Body of pancreas (tissue), 4 donors: ENCODE data around the gene AKT1S1. TPM values are rescaled to one million over a fixed set of nuclear protein-coding genes. Genes with fewer than 3 reads are reported as not detected.
A peak's percentile ranks its signal among the peaks of the same experiment; 100 is the strongest.

ENCODE experiments used
- ATAC-seq: fragments of 150-250 bp; one replicate; pipeline ENCODE4 v1.9.1; 2016
- DNase-seq, 4 donors: peaks; one replicate each; pipeline ENCODE4 v3.0.0-alpha.2; 2019
- H3K27ac ChIP-seq, 4 donors: fragments of 200-600 bp; sonication (generic); 1 replicate in 3 of 4; 2 replicates in 1 of 4; pipeline versions ENCODE4 v1.5.1 to v1.6.1; 2016 to 2019; ENCODE audit warnings: mild to moderate bottlenecking in 1 of 4, mixed read lengths in 1 of 4, moderate library complexity in 1 of 4
- H3K27me3 ChIP-seq, 2 donors: fragments of 200-600 bp; sonication (generic); one replicate each; pipeline ENCODE4 v1.6.0; 2016; ENCODE audit warnings: mild to moderate bottlenecking in 1 of 2
- H3K36me3 ChIP-seq, 2 donors: fragments of 200-600 bp; sonication (generic); replicated peaks in 1 of 2; 2 replicates each; pipeline ENCODE4 v1.5.1; 2016; ENCODE audit warnings: low read depth in 2 of 2; ENCODE audit not compliant: insufficient read depth in 1 of 2
- H3K4me1 ChIP-seq: fragments of 200-600 bp; sonication (generic); one replicate; pipeline ENCODE4 v1.6.0; 2016
- H3K4me3 ChIP-seq, 2 donors: fragments of 200-600 bp; sonication (generic); 1 replicate in 1 of 2; 2 replicates in 1 of 2; pipeline ENCODE4 v1.5.1; 2016 to 2019
- H3K9me3 ChIP-seq, 3 donors: fragments of 200-600 bp; sonication (generic); 1 replicate in 2 of 3; 2 replicates in 1 of 3; pipeline ENCODE4 v1.5.1; 2016
- POLR2A ChIP-seq, 3 donors: fragments of 450-650 bp; IDR thresholded peaks; one replicate each; pipeline ENCODE4 v1.6.1; 2016; ENCODE audit warnings: antibody characterized with exemption in 3 of 3, mild to moderate bottlenecking in 2 of 3
- WGBS, 2 donors: methylation state at CpG; one replicate each; pipeline ENCODE4 v1.1.5; 2017; 5-methylcytosine and 5-hydroxymethylcytosine counted together
- intact Hi-C: fragments of 100-400 bp; cut with DNase I; formaldehyde crosslinking; loops from one replicate; pipeline ENCODE4 v1.15.1; 2023
- total RNA-seq, 2 donors: library from RNA; depleted of rRNA; stranded (reverse); fragments of >200 nt; gene quantifications; one replicate each; pipeline ENCODE4 v1.1.0, GENCODE V29; 2016
- TF ChIP-seq, protein P1 (sequence below), 7 experiments: fragments of 450-650 bp in 4 of 7; fragments of 200-600 bp in 3 of 7; sonication (generic) in 3 of 7; IDR thresholded peaks; one replicate each; pipeline ENCODE4 v1.5.1; 2016 to 2019; ENCODE audit warnings: antibody characterized with exemption in 7 of 7

The AKT1S1 gene
- total RNA-seq, 2 donors from 2014 or later, result 7.5 to 20.1 TPM

DNA sequence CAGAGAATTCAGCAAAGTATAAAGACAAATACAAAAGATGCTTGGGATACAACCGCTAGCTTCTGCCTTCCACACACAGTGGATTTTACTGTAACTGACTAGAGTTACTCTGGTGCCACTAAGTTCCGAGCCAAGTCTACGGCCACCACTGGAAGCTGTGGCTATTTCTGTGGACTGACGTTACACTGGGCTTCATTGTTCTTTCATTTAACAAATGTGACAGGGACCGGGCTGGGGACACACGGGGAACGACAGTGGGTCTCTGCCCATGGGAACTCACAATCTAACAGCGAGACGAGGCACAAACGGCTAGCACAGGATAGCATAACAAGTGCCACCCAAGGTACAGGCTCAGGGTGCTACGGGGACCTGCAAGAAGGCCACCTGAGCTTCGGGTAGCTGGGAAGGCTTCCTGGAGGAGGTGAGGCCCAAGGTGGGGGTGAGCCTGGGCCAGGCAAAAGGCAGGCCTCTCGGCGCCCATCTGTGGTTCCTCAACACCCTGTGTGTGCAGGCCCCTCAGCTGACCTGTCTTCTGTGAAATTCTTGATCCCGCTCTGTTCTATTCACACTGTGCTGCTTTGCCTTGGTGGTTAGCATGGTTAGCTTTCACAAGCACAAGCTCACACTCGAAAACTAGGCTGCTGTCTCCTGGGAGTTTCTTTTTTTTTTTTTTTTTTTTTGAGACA is 29.9 kb upstream of the AKT1S1 start:
- Histone ChIP-seq H3K4me1 (no peaks in the 10 kb centered on the region), H3K36me3 (peaks cover 0 to 6% of the 10 kb centered on the region in 2 donors), H3K4me3 (no peak overlapping the region), H3K27ac (no peak overlapping the region), H3K9me3 (no peaks in the 10 kb centered on the region), H3K27me3 (no peaks in the 10 kb centered on the region)
- TF ChIP-seq, protein P1, sequence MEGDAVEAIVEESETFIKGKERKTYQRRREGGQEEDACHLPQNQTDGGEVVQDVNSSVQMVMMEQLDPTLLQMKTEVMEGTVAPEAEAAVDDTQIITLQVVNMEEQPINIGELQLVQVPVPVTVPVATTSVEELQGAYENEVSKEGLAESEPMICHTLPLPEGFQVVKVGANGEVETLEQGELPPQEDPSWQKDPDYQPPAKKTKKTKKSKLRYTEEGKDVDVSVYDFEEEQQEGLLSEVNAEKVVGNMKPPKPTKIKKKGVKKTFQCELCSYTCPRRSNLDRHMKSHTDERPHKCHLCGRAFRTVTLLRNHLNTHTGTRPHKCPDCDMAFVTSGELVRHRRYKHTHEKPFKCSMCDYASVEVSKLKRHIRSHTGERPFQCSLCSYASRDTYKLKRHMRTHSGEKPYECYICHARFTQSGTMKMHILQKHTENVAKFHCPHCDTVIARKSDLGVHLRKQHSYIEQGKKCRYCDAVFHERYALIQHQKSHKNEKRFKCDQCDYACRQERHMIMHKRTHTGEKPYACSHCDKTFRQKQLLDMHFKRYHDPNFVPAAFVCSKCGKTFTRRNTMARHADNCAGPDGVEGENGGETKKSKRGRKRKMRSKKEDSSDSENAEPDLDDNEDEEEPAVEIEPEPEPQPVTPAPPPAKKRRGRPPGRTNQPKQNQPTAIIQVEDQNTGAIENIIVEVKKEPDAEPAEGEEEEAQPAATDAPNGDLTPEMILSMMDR (IDR thresholded peaks at IDR 0.05), result no peak
- no peak for TF ChIP-seq POLR2A (IDR thresholded peaks at IDR 0.05)
- WGBS, 2 donors, result 88 to 90% methylated on average over 15 to 16 of the region's 16 CpGs
- no peak for ATAC-seq
- intact Hi-C loops, result no loop called here
- DNase-seq, result no peak

DNA sequence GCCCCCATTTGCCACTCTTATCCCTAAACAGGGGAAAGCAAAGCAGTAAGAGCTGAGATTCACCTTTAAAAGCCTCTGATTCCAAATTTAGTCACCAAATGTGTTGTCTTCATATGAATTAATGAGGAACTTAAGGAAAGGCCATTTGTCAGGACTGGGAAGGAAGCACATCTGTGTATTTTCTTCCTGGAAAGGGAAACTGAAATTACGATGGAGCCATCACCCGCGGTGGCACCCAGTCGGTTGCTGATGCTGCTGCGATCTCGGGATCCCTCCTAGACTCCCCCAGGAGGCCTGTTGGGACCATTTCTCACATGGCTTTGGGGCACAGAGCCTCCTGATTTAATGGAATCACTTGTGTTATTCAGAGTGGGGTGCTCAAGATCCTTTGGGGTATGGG is 27.0 kb upstream of the AKT1S1 start:
- ATAC-seq, result no peak
- DNase-seq, result no peak
- H3K4me1 ChIP-seq, result no peaks in the 10 kb centered on the region
- H3K4me3 ChIP-seq, result no peak overlapping the region
- no peak overlapping the region for H3K27ac ChIP-seq
- intact Hi-C loops, result no loop called here
- TF ChIP-seq, protein P1 (IDR thresholded peaks at IDR 0.05), result no peak
- no peak for TF ChIP-seq POLR2A (IDR thresholded peaks at IDR 0.05)
- whole genome bisulfite sequencing, 2 donors, result 56 to 65% methylated on average over 6 of the region's 6 CpGs
- no peaks in the 10 kb centered on the region for H3K9me3 ChIP-seq
- peaks cover 0 to 6% of the 10 kb centered on the region in 2 donors for H3K36me3 ChIP-seq
- no peaks in the 10 kb centered on the region for H3K27me3 ChIP-seq

DNA sequence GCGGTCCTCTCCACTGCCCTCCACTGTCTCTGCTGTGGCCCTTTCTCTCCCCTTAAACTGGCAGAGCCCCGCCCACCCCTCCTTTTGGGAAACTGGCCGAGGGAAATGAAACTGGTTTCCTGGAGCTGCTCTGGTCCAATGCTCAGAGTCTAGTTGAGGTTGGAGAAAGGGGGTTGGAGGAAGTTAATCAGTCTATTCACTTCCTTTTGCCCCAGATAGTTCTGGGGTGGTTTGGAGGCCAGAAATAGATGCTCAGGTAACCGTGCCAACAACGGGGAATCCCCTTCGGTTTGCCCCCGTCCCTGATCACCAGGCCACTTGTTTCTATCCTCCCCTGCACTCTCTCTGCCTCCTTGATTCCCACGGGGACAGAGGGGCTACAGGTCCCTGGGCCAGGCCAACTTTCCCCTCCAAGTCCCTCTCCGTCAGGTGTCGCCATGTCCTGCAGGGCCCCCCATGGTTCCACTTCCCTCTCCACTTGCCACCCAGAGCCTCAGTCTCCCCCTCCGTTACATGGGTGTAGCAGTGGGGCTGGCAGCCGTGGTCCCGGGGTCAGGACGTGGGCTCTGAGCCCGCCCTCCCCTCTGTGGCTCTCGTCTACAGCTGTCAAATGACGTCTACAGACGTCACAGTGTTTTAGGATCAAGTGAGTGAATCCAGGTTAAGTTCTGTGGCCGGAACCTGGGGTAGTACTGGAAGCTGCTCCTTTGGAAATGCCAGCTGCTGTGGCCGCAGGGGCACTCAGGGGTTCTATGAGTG is 19.9 kb upstream of the AKT1S1 start, which contains the start of gene IL4I1:
IL4I1 (minus strand) TSS at position 25 of the 759 bp plus-strand sequence. CDS start 727 bp downstream, outside the sequence.
- intact Hi-C loops, result no loop called here
- WGBS, 2 donors, result 25 to 43% methylated on average over 17 to 19 of the region's 20 CpGs
- Histone ChIP-seq H3K27me3 (no peaks in the 10 kb centered on the region), H3K36me3 (no peaks in the 10 kb centered on the region), H3K4me1 (no peaks in the 10 kb centered on the region), H3K4me3 (no peak within 1 kb of the TSS), H3K9me3 (no peaks in the 10 kb centered on the region), H3K27ac (peak within 1 kb of the TSS in 2 of 4 donors; percentile 3 to 12)
- DNase-seq (peak in 1 of 4 donors; percentile 51), ATAC-seq (no peak)
- TF ChIP-seq, protein P1 (IDR thresholded peaks at IDR 0.05), result no peak
- no peak for TF ChIP-seq POLR2A (IDR thresholded peaks at IDR 0.05)

DNA sequence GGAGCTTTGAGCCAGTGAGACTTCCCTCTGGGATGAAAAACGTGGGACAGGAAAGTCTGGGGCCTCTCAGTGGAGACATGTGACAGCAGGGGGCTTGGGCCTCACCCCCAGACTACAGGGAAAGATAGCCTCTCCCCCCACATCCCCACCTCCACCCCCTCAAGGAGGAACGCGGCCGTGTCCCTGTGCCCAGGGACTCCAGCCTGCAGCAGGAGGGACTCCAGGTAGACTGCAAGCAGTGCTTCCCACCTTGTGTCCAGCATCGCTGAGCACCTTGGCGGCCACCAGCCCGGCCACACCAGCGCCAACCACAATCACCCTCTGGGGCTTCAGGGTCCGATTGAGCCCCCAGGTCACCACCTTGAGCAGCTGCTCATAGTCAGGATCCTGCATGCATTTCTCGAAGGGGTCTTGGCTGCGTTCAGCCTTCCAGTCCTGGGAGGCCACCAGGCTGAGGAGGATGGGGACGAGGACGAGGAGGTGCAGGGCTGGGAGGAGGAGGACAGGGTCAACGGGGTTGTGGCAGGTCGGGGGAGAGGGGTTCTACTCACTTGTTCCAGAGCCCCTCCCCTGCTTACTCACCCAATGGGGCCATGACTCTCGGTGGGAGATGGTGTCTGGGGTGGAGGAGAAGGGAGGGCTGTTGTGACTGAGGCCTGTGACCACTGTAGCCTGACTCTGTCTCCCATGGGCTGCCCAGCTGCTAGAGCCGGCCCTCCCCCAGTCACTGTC is 18.6 kb upstream of the AKT1S1 start:
- Histone ChIP-seq H3K27me3 (no peaks in the 10 kb centered on the region), H3K4me1 (no peaks in the 10 kb centered on the region), H3K9me3 (no peaks in the 10 kb centered on the region), H3K36me3 (no peaks in the 10 kb centered on the region), H3K27ac (no peak overlapping the region), H3K4me3 (no peak overlapping the region)
- 49 to 53% methylated on average over 10 to 16 of the region's 17 CpGs for WGBS, 2 donors
- no peak for DNase-seq
- TF ChIP-seq, protein P1 (IDR thresholded peaks at IDR 0.05), result no peak
- TF ChIP-seq POLR2A (IDR thresholded peaks at IDR 0.05), result no peak
- intact Hi-C loops, result no loop called here
- no peak for ATAC-seq
